Measurements from ENCODE around the gene CD74. TPM values are rescaled to one million over a fixed set of nuclear protein-coding genes. Genes with fewer than 3 reads are reported as not detected.
A peak's percentile ranks its signal among the peaks of the same experiment; 100 is the strongest.

Gene CD74
- total and polyA plus RNA-seq, 2 donors, result 161 to 554 TPM

DNA sequence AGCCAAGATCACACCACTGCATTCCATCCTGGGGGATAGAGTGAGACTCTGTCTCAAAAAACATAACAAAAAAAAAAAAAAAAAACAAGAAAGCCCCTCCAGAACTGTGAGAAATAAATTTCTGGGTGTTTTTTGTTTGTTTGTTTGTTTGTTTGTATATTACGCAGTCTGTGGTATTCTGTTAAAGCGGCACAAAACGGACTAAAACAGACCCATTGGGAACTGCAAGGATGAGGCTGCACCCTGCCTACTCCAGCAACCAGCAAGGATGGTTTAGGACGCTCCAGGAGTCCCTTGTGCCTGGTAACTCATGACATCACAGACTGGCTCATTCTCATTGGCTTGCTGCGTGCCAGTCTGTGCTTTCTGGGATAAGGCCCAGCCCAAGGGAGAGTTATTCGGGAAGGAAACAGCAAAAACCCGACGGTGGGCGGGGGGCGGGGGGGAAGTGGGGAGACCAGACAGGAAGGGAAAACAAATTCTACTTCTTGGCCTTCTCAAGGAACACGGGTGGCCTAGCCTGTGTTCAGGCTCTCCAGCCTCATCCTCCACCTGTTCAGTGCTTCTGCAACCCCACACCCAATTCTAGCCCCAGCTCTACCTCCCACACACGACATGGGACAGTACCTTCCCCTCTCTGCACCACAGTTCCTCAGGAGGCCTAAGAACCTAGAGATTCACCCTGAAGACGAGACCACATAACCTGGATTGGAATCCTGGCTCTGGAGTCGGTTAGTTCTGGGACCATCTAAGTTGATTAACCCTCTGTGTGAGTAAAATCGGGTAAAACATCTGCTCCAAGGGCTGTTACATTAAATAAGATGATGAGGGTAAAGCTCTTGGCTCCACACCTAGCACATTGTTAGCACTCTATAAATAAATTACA, 2.8 kb downstream of the CD74 start:
- no peak for DNase-seq (ENCODE audit: extremely low spot score)
- peak overlapping the region; percentile 7 for H3K4me3 ChIP-seq (ENCODE audit: low read depth, low read length)
- H3K27ac ChIP-seq (ENCODE audit: low read depth), result peak overlapping the region; percentile 82
- 11% methylated on average over 15 of the region's 15 CpGs for WGBS
- no peaks in the 10 kb centered on the region for H3K4me1 ChIP-seq (ENCODE audit: insufficient read depth)
- no peaks in the 10 kb centered on the region for H3K36me3 ChIP-seq (ENCODE audit: insufficient read depth)

DNA sequence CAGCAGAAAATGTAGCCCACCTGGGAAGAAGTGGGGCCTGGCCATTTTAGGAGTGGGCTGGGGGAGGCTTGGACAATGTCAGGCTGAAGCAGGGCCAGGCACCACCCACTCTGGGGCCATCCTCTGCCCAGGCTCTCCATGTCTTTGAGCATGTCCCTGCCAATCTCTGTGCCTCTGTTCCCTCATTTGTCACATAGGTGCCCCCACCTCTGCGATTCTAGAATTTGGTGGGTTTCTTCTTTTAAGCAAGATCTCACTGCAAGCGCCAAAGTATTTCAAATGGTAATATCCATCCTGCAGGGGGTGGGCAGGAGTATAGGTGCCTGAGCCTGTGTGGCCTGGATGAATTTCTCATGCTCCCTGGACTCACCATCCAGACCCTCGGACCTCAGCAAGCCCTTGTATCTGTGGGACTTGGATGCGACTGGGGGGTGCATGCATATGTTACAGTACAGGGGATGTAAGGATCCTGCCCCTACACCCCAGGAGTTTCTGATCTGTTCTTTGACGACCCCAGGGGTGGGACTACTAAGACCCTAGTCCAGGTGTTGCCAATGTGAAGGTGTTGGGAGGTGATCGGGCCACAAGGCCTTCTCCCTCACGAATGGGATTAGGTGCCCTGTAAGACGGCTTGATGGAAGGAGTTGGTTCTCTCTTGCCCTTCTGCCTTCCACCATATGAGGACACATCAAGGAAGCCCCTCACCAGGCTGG, 4.3 kb downstream of the CD74 start:
- no peak for DNase-seq (ENCODE audit: extremely low spot score)
- Histone ChIP-seq H3K36me3 (ENCODE audit: insufficient read depth) (no peaks in the 10 kb centered on the region), H3K27ac (ENCODE audit: low read depth) (no peak overlapping the region), H3K4me3 (ENCODE audit: low read depth, low read length) (no peak overlapping the region), H3K4me1 (ENCODE audit: insufficient read depth) (no peaks in the 10 kb centered on the region)
- 94% methylated on average over 8 of the region's 8 CpGs for WGBS

- H3K36me3 ChIP-seq (ENCODE audit: insufficient read depth), result no peaks in the 10 kb centered on the region
- WGBS, result 71% methylated on average over 13 of the region's 13 CpGs
- DNase-seq (ENCODE audit: extremely low spot score), result no peak
- no peak overlapping the region for H3K27ac ChIP-seq (ENCODE audit: low read depth)
- H3K4me3 ChIP-seq (ENCODE audit: low read depth, low read length), result no peak overlapping the region
- H3K4me1 ChIP-seq (ENCODE audit: insufficient read depth), result no peaks in the 10 kb centered on the region
Observed at GRCh38 chr5:150407096-150407720, 5.5 kb downstream of the CD74 start.

- no peak overlapping the region for H3K27ac ChIP-seq (ENCODE audit: low read depth)
- H3K4me1 ChIP-seq (ENCODE audit: insufficient read depth), result no peaks in the 10 kb centered on the region
- WGBS, result 80% methylated on average over 10 of the region's 10 CpGs
- no peak overlapping the region for H3K4me3 ChIP-seq (ENCODE audit: low read depth, low read length)
- H3K36me3 ChIP-seq (ENCODE audit: insufficient read depth), result no peaks in the 10 kb centered on the region
- no peak for DNase-seq (ENCODE audit: extremely low spot score)
Observed at GRCh38 chr5:150406723-150407095, 6.0 kb downstream of the CD74 start.

DNA sequence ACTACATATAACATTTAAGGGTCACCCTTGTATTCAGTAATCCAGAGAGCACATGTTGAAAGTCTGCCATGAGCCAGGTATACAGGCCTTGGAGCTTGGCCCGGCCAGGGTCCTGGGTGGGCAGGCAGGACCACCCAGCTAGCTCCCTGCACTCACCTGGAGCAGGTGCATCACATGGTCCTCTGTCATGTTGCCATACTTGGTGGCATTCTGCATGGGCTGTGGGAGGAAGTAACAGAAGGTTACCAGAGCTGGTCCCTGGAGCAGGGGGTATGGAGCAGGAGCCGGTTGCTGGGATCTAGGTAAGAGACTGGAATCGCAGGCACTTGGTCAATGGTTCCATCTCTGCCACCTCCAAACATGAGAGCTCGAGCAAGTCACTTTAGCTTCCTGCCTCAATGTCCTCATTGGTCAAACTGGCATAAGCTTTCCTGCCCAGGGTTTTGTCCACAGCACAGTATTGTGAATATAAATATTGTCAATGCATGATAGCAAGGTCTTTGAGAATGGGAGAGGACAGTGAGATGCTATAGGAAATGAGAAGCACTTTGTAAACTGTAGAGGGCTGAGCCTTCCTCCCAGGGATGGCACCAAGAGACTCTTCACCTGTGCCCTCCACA, 6.5 kb downstream of the CD74 start:
- H3K4me1 ChIP-seq (ENCODE audit: insufficient read depth), result no peaks in the 10 kb centered on the region
- DNase-seq (ENCODE audit: extremely low spot score), result no peak
- H3K36me3 ChIP-seq (ENCODE audit: insufficient read depth), result no peaks in the 10 kb centered on the region
- H3K27ac ChIP-seq (ENCODE audit: low read depth), result no peak overlapping the region
- no peak overlapping the region for H3K4me3 ChIP-seq (ENCODE audit: low read depth, low read length)
- WGBS, result 86% methylated on average over 4 of the region's 4 CpGs

DNA sequence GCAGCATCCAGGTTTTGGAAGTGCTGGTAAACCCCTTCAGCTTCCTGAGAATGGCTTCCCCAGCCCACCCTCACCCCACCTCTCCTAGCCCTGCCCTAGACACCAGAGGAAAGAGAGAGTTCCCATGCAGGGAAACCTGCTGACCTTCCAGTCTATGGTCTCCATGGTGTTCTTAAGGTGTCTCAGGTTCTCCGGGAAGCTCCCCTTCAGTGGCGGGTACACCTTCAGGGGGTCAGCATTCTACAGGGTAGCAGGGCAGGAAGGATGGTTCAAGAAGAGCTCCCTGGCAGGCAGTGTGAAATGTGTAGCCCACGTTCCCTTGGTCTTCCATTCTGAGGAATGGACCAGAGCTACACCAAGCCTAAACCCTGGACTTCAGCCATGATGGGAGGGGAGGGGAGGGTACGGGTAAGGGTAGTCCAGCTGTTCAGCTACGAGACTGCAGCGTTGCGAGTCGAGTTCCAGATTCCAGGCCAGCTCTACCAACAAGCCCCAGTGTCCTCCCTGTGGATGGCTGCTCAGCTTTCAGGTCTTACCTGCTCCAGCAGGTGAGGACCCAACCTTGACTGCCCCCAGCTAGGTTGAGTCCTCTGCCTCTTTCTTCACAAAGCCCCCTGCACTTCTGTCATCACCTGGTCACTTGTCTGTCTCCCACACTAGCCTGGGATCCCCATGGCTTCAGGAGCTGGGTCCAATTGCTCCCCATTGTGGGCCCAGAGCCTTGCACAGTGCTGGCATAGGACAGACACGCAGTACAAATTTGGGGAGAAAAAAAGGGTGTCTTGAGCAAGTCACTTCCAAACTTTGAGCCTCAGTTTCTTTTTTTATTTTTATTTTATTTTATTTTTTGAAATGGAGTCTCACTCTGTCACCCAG, 7.5 kb downstream of the CD74 start:
- no peaks in the 10 kb centered on the region for H3K36me3 ChIP-seq (ENCODE audit: insufficient read depth)
- no peaks in the 10 kb centered on the region for H3K4me1 ChIP-seq (ENCODE audit: insufficient read depth)
- WGBS, result 71% methylated on average over 9 of the region's 9 CpGs
- no peak overlapping the region for H3K4me3 ChIP-seq (ENCODE audit: low read depth, low read length)
- no peak for DNase-seq (ENCODE audit: extremely low spot score)
- no peak overlapping the region for H3K27ac ChIP-seq (ENCODE audit: low read depth)

DNA sequence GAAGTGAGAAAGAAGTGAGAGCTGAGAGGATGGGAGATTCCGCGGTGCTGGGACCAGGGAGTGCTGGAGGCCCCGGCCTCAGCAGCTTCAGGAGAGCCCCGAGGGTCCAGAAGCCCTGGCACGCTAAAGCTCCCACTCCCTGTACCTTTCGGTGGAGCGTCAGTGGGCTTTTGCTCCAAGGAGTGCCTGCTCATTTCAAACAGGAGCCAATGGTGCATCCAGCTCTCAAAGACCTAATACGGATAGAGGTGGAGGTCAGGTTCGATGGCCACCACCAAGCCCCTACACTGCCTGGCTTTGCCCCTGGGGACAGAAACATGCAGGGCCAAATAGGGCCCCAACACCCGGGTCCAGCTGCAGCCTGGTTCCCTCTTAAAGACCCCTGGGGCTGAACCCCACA, 8.2 kb downstream of the CD74 start:
- DNase-seq (ENCODE audit: extremely low spot score), result no peak
- Histone ChIP-seq H3K36me3 (ENCODE audit: insufficient read depth) (peaks cover 2% of the 10 kb centered on the region), H3K4me3 (ENCODE audit: low read depth, low read length) (no peak overlapping the region), H3K27ac (ENCODE audit: low read depth) (no peak overlapping the region), H3K4me1 (ENCODE audit: insufficient read depth) (no peaks in the 10 kb centered on the region)
- WGBS, result 92% methylated on average over 10 of the region's 10 CpGs

- no peak for DNase-seq (ENCODE audit: extremely low spot score)
- Histone ChIP-seq H3K27ac (ENCODE audit: low read depth) (no peak overlapping the region), H3K36me3 (ENCODE audit: insufficient read depth) (peaks cover 2% of the 10 kb centered on the region), H3K4me1 (ENCODE audit: insufficient read depth) (no peaks in the 10 kb centered on the region), H3K4me3 (ENCODE audit: low read depth, low read length) (no peak overlapping the region)
- 87% methylated on average over 5 of the region's 5 CpGs for WGBS
Observed at GRCh38 chr5:150404121-150404520, 8.6 kb downstream of the CD74 start.

GRCh38 chr5:150402901-150403342, 9.8 kb downstream of the CD74 start:
- no peak overlapping the region for H3K4me3 ChIP-seq (ENCODE audit: low read depth, low read length)
- no peak overlapping the region for H3K27ac ChIP-seq (ENCODE audit: low read depth)
- WGBS, result 93% methylated on average over 12 of the region's 12 CpGs
- no peaks in the 10 kb centered on the region for H3K4me1 ChIP-seq (ENCODE audit: insufficient read depth)
- DNase-seq (ENCODE audit: extremely low spot score), result no peak
- H3K36me3 ChIP-seq (ENCODE audit: insufficient read depth), result peaks cover 2% of the 10 kb centered on the region

DNA sequence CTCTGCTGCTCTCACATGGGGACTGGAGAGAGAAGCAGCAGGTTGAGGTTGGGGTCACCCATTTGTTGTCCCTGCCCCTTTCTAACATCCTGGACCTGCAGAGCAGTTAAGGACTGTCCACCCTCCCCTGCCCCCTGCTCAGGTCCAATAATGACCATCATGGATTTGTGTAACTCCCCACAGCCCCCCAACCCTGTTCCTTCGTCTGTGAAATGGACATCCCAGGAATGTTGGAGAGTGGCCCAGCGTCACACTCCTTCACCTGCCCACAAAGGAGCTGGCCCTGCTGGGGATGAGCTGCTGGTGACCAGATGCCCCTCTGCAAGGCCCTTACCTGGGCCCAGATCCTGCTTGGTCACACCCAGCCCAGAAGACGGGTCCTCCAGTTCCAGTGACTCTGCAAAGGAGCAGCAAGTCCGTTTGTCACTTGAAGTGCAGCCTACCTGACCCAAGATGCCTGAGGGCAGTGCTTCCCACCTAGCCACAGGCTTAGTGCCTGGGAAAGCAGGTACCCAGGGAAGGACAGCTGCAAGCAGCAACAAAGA, 10.4 kb downstream of the CD74 start:
- Histone ChIP-seq H3K4me3 (ENCODE audit: low read depth, low read length) (no peak overlapping the region), H3K27ac (ENCODE audit: low read depth) (no peak overlapping the region), H3K36me3 (ENCODE audit: insufficient read depth) (peaks cover 2% of the 10 kb centered on the region), H3K4me1 (ENCODE audit: insufficient read depth) (no peaks in the 10 kb centered on the region)
- no peak for DNase-seq (ENCODE audit: extremely low spot score)
- 80% methylated on average over 4 of the region's 4 CpGs for WGBS

DNA sequence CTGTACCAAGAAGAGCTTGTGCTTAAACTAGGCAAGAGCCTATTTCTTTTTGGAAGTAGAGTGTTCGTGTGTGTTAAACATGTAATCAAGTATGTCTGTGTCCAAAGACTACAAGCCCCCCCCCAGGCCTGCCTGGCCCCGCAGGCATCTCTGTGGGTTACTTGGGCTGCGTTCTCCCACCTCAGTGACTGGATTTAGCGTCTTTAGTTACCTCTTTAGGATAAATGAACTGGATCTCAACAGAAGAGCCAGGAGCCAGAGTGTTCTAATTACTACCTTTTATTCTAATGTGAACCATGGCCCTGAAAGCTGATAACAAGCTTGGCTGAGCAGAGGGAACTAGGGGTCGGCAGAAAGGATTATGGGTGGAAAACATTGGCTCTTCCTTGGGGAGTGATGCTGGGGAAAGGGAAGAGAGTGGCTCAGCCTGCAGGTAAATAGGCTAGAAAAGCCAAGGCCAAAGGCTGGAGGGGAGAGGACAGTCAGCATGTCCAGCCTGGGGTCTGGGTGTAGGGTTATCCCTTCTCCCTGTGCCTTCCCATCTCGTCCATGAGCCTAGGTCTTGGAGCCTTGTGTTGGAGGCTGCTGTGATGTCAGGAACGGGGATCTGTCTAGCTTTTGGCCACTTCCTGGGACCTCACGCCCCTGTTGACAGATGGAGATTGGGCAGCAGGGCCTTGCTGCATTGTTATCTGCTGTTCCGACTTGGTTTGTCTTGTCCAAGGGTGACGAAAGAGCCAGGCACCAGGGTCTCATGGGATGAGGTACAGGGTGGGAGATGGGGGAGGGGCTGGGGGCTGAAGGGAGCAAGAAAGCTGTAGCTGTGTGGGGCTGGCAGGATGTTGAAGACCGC, 11.1 kb downstream of the CD74 start:
- H3K4me1 ChIP-seq (ENCODE audit: insufficient read depth), result no peaks in the 10 kb centered on the region
- H3K27ac ChIP-seq (ENCODE audit: low read depth), result no peak overlapping the region
- peaks cover 2% of the 10 kb centered on the region for H3K36me3 ChIP-seq (ENCODE audit: insufficient read depth)
- DNase-seq (ENCODE audit: extremely low spot score), result no peak
- H3K4me3 ChIP-seq (ENCODE audit: low read depth, low read length), result no peak overlapping the region
- WGBS, result 71% methylated on average over 11 of the region's 11 CpGs

GRCh38 chr5:150401076-150401375, 11.7 kb downstream of the CD74 start:
- H3K4me3 ChIP-seq (ENCODE audit: low read depth, low read length), result no peak overlapping the region
- no peak overlapping the region for H3K27ac ChIP-seq (ENCODE audit: low read depth)
- H3K36me3 ChIP-seq (ENCODE audit: insufficient read depth), result peaks cover 2% of the 10 kb centered on the region
- H3K4me1 ChIP-seq (ENCODE audit: insufficient read depth), result no peaks in the 10 kb centered on the region
- DNase-seq (ENCODE audit: extremely low spot score), result no peak
- WGBS, result 58% methylated on average over 3 of the region's 3 CpGs

All from urinary bladder (tissue), 4 donors.